Muscle layer of duodenum (tissue), 2 donors: ENCODE results near the gene FAM234A.

Source experiments
- H3K27ac ChIP-seq: one replicate; pipeline ENCODE4 v1.7.0; 2013; ENCODE audit warnings: mild to moderate bottlenecking, low read length
- H3K27me3 ChIP-seq: one replicate; pipeline ENCODE4 v1.7.0; 2013; ENCODE audit warnings: low read depth, mild to moderate bottlenecking, control low read depth, low read length
- H3K36me3 ChIP-seq, 2 donors: one replicate each; pipeline ENCODE4 v1.7.0; 2013; ENCODE audit warnings: low read length in 2 of 2, control low read depth in 1 of 2, mild to moderate bottlenecking in 1 of 2; ENCODE audit not compliant: insufficient read depth in 2 of 2, control insufficient read depth in 1 of 2
- H3K4me1 ChIP-seq, 2 donors: one replicate each; pipeline ENCODE4 v1.7.0; 2013; ENCODE audit warnings: low read length in 2 of 2, mild to moderate bottlenecking in 2 of 2, control low read depth in 1 of 2, moderate library complexity in 1 of 2; ENCODE audit not compliant: insufficient read depth in 2 of 2, control insufficient read depth in 1 of 2
- H3K4me3 ChIP-seq, 2 donors: one replicate each; pipeline ENCODE4 v1.7.0; 2013; ENCODE audit warnings: low read length in 2 of 2, low read depth in 1 of 2, mild to moderate bottlenecking in 1 of 2
- H3K9me3 ChIP-seq, 2 donors: one replicate each; pipeline ENCODE4 v1.7.0; 2013; ENCODE audit warnings: low read length in 2 of 2, control low read depth in 1 of 2, mild to moderate bottlenecking in 1 of 2; ENCODE audit not compliant: control insufficient read depth in 1 of 2
- donor health status: healthy.

FAM234A gene

GRCh38 chr16:314351-314750 is 79.7 kb downstream of the FAM234A start:
- H3K36me3 ChIP-seq = peaks cover 22 to 46% of the 10 kb centered on the region in 2 donors
- H3K4me3 ChIP-seq = no peak overlapping the region
- H3K27me3 ChIP-seq = no peaks in the 10 kb centered on the region
- no peaks in the 10 kb centered on the region for H3K4me1 ChIP-seq
- no peak overlapping the region for H3K27ac ChIP-seq
- H3K9me3 ChIP-seq = no peaks in the 10 kb centered on the region

- H3K4me1 ChIP-seq = no peaks in the 10 kb centered on the region
- no peaks in the 10 kb centered on the region for H3K9me3 ChIP-seq
- no peak overlapping the region for H3K4me3 ChIP-seq
- peaks cover 19 to 42% of the 10 kb centered on the region in 2 donors for H3K36me3 ChIP-seq
- no peak overlapping the region for H3K27ac ChIP-seq
- no peaks in the 10 kb centered on the region for H3K27me3 ChIP-seq
These were observed 80.2 kb downstream of the FAM234A start for GRCh38 chr16:314795-315299.
